SK-N-DZ (cell line): ENCODE data around the gene CBLN3. TPM values are rescaled to one million over a fixed set of nuclear protein-coding genes. Genes with fewer than 3 reads are reported as not detected.
"Not testable (repeated sequence)": the region's sequence is repeated elsewhere in the genome, so short reads cannot be mapped to it uniquely, and the experiment has no call there.

ENCODE experiments used
- DNase-seq: peaks from one replicate; pipeline ENCODE4 v3.0.0-alpha.2; 2015; ENCODE audit warnings: low spot score
- polyA plus RNA-seq, 2 experiments: library from polyadenylated mRNA; depleted of rRNA; stranded (reverse); fragments of >200 nt; gene quantifications; 2 replicates each; pipeline ENCODE4 v1.2.3, GENCODE V29; 2014

The CBLN3 gene
- polyA plus RNA-seq (2014; cell fraction: cytosol; rRNA removed): 0.08 and 0.56 TPM in 2 replicates
- 0.14 and 0.76 TPM in 2 replicates for polyA plus RNA-seq (2014; cell fraction: nucleus; rRNA removed)

GRCh38 chr14:24429395-24430142 lies at the start of gene CBLN3, which contains the start of gene KHNYN:
TSS of gene CBLN3 (minus strand) at chr14:24429668. CDS start at chr14:24429054, 614 bp downstream.
TSS of gene KHNYN (plus strand) at chr14:24429954. CDS start at chr14:24430731, 777 bp downstream.
- DNase-seq: peak; percentile 86

GRCh38 chr14:24475261-24475660 lies 45.8 kb upstream of the CBLN3 start:
- no peak for DNase-seq

GRCh38 chr14:24473211-24473610 lies 43.7 kb upstream of the CBLN3 start:
- no peak for DNase-seq

- DNase-seq: not testable (repeated sequence)
These were observed 41.0 kb upstream of the CBLN3 start for GRCh38 chr14:24470450-24470849.

- no peak for DNase-seq
These were observed 36.3 kb upstream of the CBLN3 start for GRCh38 chr14:24465805-24466204.

GRCh38 chr14:24465368-24465767 lies 35.9 kb upstream of the CBLN3 start:
- DNase-seq: no peak

- no peak for DNase-seq
These were observed 34.7 kb upstream of the CBLN3 start for GRCh38 chr14:24463884-24464785.

GRCh38 chr14:24463017-24463883 lies 33.8 kb upstream of the CBLN3 start:
- DNase-seq: no peak

- no peak for DNase-seq
These were observed 31.9 kb upstream of the CBLN3 start for GRCh38 chr14:24461336-24461735.

- no peak for DNase-seq
These were observed 29.9 kb upstream of the CBLN3 start for GRCh38 chr14:24459331-24459730.

GRCh38 chr14:24458736-24459135 lies 29.3 kb upstream of the CBLN3 start:
- DNase-seq: no peak

GRCh38 chr14:24456980-24457379 lies 27.5 kb upstream of the CBLN3 start:
- DNase-seq: no peak

GRCh38 chr14:24450828-24451227 lies 21.4 kb upstream of the CBLN3 start:
- not testable (repeated sequence) for DNase-seq

GRCh38 chr14:24443053-24443665 lies 13.7 kb upstream of the CBLN3 start:
- no peak for DNase-seq

- DNase-seq: peak; percentile 99
These were observed 13.0 kb upstream of the CBLN3 start, which contains the start of gene SDR39U1 for GRCh38 chr14:24442240-24443052. TSS of gene SDR39U1 (minus strand) at chr14:24442776. CDS start at chr14:24442769, 7 bp downstream.

- DNase-seq: no peak
These were observed 12.4 kb upstream of the CBLN3 start for GRCh38 chr14:24441904-24442239.

- no peak for DNase-seq
These were observed 12.0 kb upstream of the CBLN3 start for GRCh38 chr14:24441485-24441884.

GRCh38 chr14:24440606-24441399 lies 11.3 kb upstream of the CBLN3 start:
- no peak for DNase-seq
